ENCODE results near the gene PNMT. TPM values are rescaled to one million over a fixed set of nuclear protein-coding genes. Genes with fewer than 3 reads are reported as not detected.

PNMT gene
- total and polyA plus RNA-seq, 2 of the 13 experiments (the other 11 are each of a cell fraction or from before 2014, with no cell fraction given) = 0.25 TPM; not detected in 1

- TF ChIP-seq TRAFD1 (CRISPR knock-in tag; IDR thresholded peaks at IDR 0.05; ENCODE audit: borderline replicate concordance) (no peak), ZNF276 (CRISPR knock-in tag; IDR thresholded peaks at IDR 0.05; ENCODE audit: low read depth) (no peak), ZMYM3 (CRISPR knock-in tag; IDR thresholded peaks at IDR 0.05) (0 out of 2 replicates have a peak, but pooled peaks have one; percentile 32), ZNF678 (CRISPR knock-in tag; IDR thresholded peaks at IDR 0.05) (no peak), ZFP36 (IDR thresholded peaks at IDR 0.05; ENCODE audit: borderline replicate concordance, low read depth, low read length, partially characterized antibody) (no peak), ZNF337 (CRISPR knock-in tag; IDR thresholded peaks at IDR 0.05; ENCODE audit: borderline replicate concordance, low read depth) (no peak; the same call in 1 of the 2 replicates), SKIL (CRISPR knock-in tag; IDR thresholded peaks at IDR 0.05; ENCODE audit: borderline replicate concordance) (no peak), PBX2 (CRISPR knock-in tag; IDR thresholded peaks at IDR 0.05) (no peak), ZNF782 (CRISPR knock-in tag; IDR thresholded peaks at IDR 0.05; ENCODE audit: borderline replicate concordance) (no peak), ZMAT3 (CRISPR knock-in tag; conservative IDR thresholded peaks at IDR 0.05) (peak; percentile 44; the same call in 1 of the 2 replicates), POLR2A (IDR thresholded peaks at IDR 0.05; ENCODE audit: insufficient read depth in 1 of 2, low read depth in 2 of 2, low read length in 2 of 2) (no peak), PPARG (CRISPR knock-in tag; conservative IDR thresholded peaks at IDR 0.05) (no peak), NCOA1 (CRISPR knock-in tag; IDR thresholded peaks at IDR 0.05) (no peak), KAT8 (CRISPR knock-in tag; IDR thresholded peaks at IDR 0.05) (no peak), ZNF235 (CRISPR knock-in tag; IDR thresholded peaks at IDR 0.05; ENCODE audit: borderline replicate concordance) (0 out of 2 replicates have a peak, but pooled peaks have one; percentile 22), FOXO4 (CRISPR knock-in tag; conservative IDR thresholded peaks at IDR 0.05) (no peak), USF2 (IDR thresholded peaks at IDR 0.05; ENCODE audit: low read depth, low read length) (no peak), USF2 (CRISPR knock-in tag; IDR thresholded peaks at IDR 0.05; ENCODE audit: borderline replicate concordance) (no peak)
Observed at GRCh38 chr17:39701784-39702422, 33.6 kb downstream of the PNMT start (continued).
